ENCODE measurements around the gene SLC13A3. TPM values are rescaled to one million over a fixed set of nuclear protein-coding genes. Genes with fewer than 3 reads are reported as not detected.

SLC13A3 gene
- total RNA-seq, 1 donor from 2014 or later = 0.90 TPM

DNA sequence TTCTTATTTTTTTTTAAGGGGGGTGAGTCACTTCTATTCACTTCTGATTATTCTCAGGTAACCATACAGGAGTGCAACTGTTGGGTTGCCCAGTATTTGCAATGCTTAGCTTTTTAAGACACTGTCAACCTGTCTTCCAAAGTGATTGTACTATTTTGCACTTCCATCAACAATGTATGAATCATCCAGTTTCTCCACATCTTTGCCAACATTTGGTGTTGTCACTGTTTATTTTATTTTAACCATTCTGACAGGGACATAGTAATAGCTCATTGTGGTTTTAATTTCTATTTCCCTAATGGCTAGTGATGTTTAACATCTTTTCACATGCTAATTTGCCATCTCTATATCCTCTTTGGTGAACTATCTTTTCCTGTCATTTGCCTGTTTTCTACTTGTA, 1.4 kb upstream of the SLC13A3 start:
- no peak overlapping the region for H3K4me3 Mint-ChIP-seq (ENCODE audit: unreplicated experiment)
- DNase-seq (ENCODE audit: low spot score) = no peak
- no peaks in the 10 kb centered on the region for H3K36me3 Mint-ChIP-seq (ENCODE audit: low read depth, unreplicated experiment)
- no peaks in the 10 kb centered on the region for H3K4me1 Mint-ChIP-seq (ENCODE audit: unreplicated experiment)
- H3K9me3 Mint-ChIP-seq (ENCODE audit: unreplicated experiment) = no peaks in the 10 kb centered on the region
- no peak for TF ChIP-seq CTCF (IDR thresholded peaks at IDR 0.05; ENCODE audit: unreplicated experiment)
- no peak overlapping the region for H3K27ac Mint-ChIP-seq (ENCODE audit: unreplicated experiment)
- no peaks in the 10 kb centered on the region for H3K27me3 Mint-ChIP-seq (ENCODE audit: unreplicated experiment)

GRCh38 chr20:46650575-46651090, 626 bp downstream of the SLC13A3 start:
- DNase-seq (ENCODE audit: low spot score) = no peak
- no peak for TF ChIP-seq CTCF (IDR thresholded peaks at IDR 0.05; ENCODE audit: unreplicated experiment)
- Mint-ChIP-seq H3K36me3 (ENCODE audit: low read depth, unreplicated experiment) (no peaks in the 10 kb centered on the region), H3K4me1 (ENCODE audit: unreplicated experiment) (no peaks in the 10 kb centered on the region), H3K27ac (ENCODE audit: unreplicated experiment) (no peak overlapping the region), H3K4me3 (ENCODE audit: unreplicated experiment) (no peak overlapping the region), H3K27me3 (ENCODE audit: unreplicated experiment) (no peaks in the 10 kb centered on the region), H3K9me3 (ENCODE audit: unreplicated experiment) (no peaks in the 10 kb centered on the region)

- H3K27ac Mint-ChIP-seq (ENCODE audit: unreplicated experiment) = no peak overlapping the region
- H3K4me3 Mint-ChIP-seq (ENCODE audit: unreplicated experiment) = no peak overlapping the region
- H3K27me3 Mint-ChIP-seq (ENCODE audit: unreplicated experiment) = no peaks in the 10 kb centered on the region
- TF ChIP-seq CTCF (IDR thresholded peaks at IDR 0.05; ENCODE audit: unreplicated experiment) = no peak
- no peaks in the 10 kb centered on the region for H3K36me3 Mint-ChIP-seq (ENCODE audit: low read depth, unreplicated experiment)
- H3K9me3 Mint-ChIP-seq (ENCODE audit: unreplicated experiment) = no peaks in the 10 kb centered on the region
- no peaks in the 10 kb centered on the region for H3K4me1 Mint-ChIP-seq (ENCODE audit: unreplicated experiment)
- no peak for DNase-seq (ENCODE audit: low spot score)
Measured at GRCh38 chr20:46649965-46650542, 1.2 kb downstream of the SLC13A3 start.

DNA sequence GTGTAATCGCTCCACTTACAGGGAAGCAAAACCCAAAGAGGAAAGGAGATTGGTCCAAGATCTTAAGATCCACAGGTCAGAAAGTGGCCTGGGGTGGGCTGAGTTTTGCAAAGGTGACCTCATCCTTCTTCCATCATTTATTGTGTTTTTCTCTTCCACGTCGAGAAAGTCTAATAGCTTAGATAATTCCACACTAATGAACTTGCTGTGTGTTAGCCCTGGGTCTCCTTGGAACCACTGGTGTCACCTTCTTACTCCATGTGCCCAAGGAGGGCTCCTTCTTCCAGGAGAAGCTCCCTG, 1.7 kb downstream of the SLC13A3 start:
- TF ChIP-seq CTCF (IDR thresholded peaks at IDR 0.05; ENCODE audit: unreplicated experiment) = no peak
- no peak overlapping the region for H3K4me3 Mint-ChIP-seq (ENCODE audit: unreplicated experiment)
- no peaks in the 10 kb centered on the region for H3K27me3 Mint-ChIP-seq (ENCODE audit: unreplicated experiment)
- H3K9me3 Mint-ChIP-seq (ENCODE audit: unreplicated experiment) = no peaks in the 10 kb centered on the region
- H3K4me1 Mint-ChIP-seq (ENCODE audit: unreplicated experiment) = no peaks in the 10 kb centered on the region
- DNase-seq (ENCODE audit: low spot score) = no peak
- no peaks in the 10 kb centered on the region for H3K36me3 Mint-ChIP-seq (ENCODE audit: low read depth, unreplicated experiment)
- H3K27ac Mint-ChIP-seq (ENCODE audit: unreplicated experiment) = no peak overlapping the region

- H3K27me3 Mint-ChIP-seq (ENCODE audit: unreplicated experiment) = no peaks in the 10 kb centered on the region
- no peaks in the 10 kb centered on the region for H3K9me3 Mint-ChIP-seq (ENCODE audit: unreplicated experiment)
- H3K4me1 Mint-ChIP-seq (ENCODE audit: unreplicated experiment) = no peaks in the 10 kb centered on the region
- H3K27ac Mint-ChIP-seq (ENCODE audit: unreplicated experiment) = no peak overlapping the region
- H3K4me3 Mint-ChIP-seq (ENCODE audit: unreplicated experiment) = no peak overlapping the region
- H3K36me3 Mint-ChIP-seq (ENCODE audit: low read depth, unreplicated experiment) = no peaks in the 10 kb centered on the region
- no peak for DNase-seq (ENCODE audit: low spot score)
- no peak for TF ChIP-seq CTCF (IDR thresholded peaks at IDR 0.05; ENCODE audit: unreplicated experiment)
Measured at GRCh38 chr20:46648903-46649649, 2.2 kb downstream of the SLC13A3 start.

Data from endothelial cell (in vitro differentiated cells).